ENCODE measurements around the gene PRDX2.
A peak's percentile ranks its signal among the peaks of the same experiment; 100 is the strongest.

PRDX2 gene

DNA sequence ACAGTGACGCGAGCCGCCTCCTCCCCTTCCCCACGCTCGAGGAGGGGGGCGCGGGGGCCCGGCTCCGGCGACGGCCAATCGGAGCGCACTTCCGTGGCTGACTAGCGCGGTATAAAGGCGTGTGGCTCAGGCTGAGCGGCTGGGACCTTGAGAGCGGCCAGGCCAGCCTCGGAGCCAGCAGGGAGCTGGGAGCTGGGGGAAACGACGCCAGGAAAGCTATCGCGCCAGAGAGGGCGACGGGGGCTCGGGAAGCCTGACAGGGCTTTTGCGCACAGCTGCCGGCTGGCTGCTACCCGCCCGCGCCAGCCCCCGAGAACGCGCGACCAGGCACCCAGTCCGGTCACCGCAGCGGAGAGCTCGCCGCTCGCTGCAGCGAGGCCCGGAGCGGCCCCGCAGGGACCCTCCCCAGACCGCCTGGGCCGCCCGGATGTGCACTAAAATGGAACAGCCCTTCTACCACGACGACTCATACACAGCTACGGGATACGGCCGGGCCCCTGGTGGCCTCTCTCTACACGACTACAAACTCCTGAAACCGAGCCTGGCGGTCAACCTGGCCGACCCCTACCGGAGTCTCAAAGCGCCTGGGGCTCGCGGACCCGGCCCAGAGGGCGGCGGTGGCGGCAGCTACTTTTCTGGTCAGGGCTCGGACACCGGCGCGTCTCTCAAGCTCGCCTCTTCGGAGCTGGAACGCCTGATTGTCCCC, 10.1 kb downstream of the PRDX2 start, which contains the start of gene JUNB:
JUNB (plus strand) TSS at position 142 of the 706 bp plus-strand sequence; CDS start at position 428, 286 bp downstream.
- under 1% methylated on average over 61 of the region's 73 CpGs for WGBS
- Histone ChIP-seq H3K36me3 (ENCODE audit: control insufficient read depth in 1 of 2, insufficient read depth in 2 of 2, low read depth in 1 of 2, low read length in 2 of 2) (peaks cover 0 to 3% of the 10 kb centered on the region in 2 experiments), H3K4ac (ENCODE audit: low read depth in 1 of 2, low read length in 2 of 2) (peak within 1 kb of the TSS; percentile 89 to 96), H3K9me3 (ENCODE audit: control insufficient read depth, low read length) (no peaks in the 10 kb centered on the region), H3K79me1 (replicated peaks; ENCODE audit: low read length, poor library complexity, severe bottlenecking) (no peaks in the 10 kb centered on the region), H2BK15ac (ENCODE audit: low read depth, poor library complexity, severe bottlenecking) (peak within 1 kb of the TSS; percentile 87), H2AK5ac (ENCODE audit: low read length, severe bottlenecking) (peak within 1 kb of the TSS; percentile 47), H4K91ac (ENCODE audit: low read length) (peak within 1 kb of the TSS; percentile 86), H3K23ac (ENCODE audit: low read length in 2 of 2) (peak within 1 kb of the TSS; percentile 82 to 98), H3K18ac (ENCODE audit: low read depth in 1 of 2, low read length in 2 of 2) (peak within 1 kb of the TSS; percentile 97 to 99), H2BK120ac (ENCODE audit: low read depth, low read length) (peak within 1 kb of the TSS; percentile 93), H4K8ac (ENCODE audit: low read length) (peak within 1 kb of the TSS; percentile 94), H3K4me2 (ENCODE audit: low read length, poor library complexity, severe bottlenecking) (peak within 1 kb of the TSS; percentile 95), H2BK12ac (ENCODE audit: low read length in 2 of 2) (peak within 1 kb of the TSS; percentile 92 to 96), H2AFZ (ENCODE audit: low read depth, low read length) (no peak within 1 kb of the TSS), H3K27me3 (ENCODE audit: control insufficient read depth in 1 of 2, insufficient read depth in 1 of 2, low read length in 2 of 2) (no peaks in the 10 kb centered on the region), H3K14ac (ENCODE audit: low read length in 2 of 2) (peak within 1 kb of the TSS; percentile 87 to 100), H3K4me1 (ENCODE audit: control insufficient read depth, insufficient read depth, low read depth, low read length) (peaks cover 40% of the 10 kb centered on the region), H3K27ac (ENCODE audit: low read length, poor library complexity, severe bottlenecking) (peak within 1 kb of the TSS; percentile 91), H3K9ac (ENCODE audit: low read length) (peak within 1 kb of the TSS; percentile 99), H2BK5ac (ENCODE audit: low read depth, low read length, poor library complexity, severe bottlenecking) (peak within 1 kb of the TSS; percentile 85), H3K4me3 (ENCODE audit: insufficient read depth in 1 of 2, low read depth in 1 of 2, low read length in 2 of 2) (peak within 1 kb of the TSS; percentile 86 to 99)
- DNase-seq: peak; percentile 98

DNA sequence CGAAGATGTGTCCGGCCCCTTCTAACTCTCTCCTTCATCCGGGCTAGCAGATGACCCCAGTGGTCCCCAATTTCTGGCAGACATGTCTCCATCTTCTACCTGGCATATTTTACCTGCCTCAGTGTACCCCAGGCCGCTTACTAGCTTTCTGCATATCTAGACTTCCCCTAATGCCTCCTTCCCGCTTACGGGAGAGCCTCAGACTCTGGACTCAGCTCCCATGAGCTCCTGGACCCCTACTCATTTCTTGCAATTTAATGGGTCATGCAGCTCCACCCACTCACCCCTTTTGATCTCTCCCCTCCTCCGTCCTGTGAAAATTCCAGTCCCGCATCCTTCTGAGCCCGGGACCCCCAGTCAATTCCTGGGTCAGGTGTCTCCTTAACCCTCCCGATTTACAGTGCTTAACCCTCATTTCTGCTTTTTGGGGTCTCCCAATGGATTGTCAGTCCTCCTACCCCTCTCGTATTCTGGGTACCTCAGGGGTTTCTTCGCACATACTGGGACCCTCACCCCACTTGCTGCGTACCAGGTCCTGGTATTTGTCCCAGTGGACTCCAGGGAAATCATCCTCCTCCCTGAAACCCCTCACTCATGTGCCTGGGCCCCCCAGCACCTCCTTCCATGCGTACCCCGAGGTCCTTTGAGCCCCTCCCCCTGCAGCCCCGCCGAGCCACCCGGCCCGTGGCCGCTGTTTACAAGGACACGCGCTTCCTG, 10.8 kb downstream of the PRDX2 start:
- Histone ChIP-seq H3K4ac (ENCODE audit: low read depth in 1 of 2, low read length in 2 of 2) (peak overlapping the region; percentile 81 to 96), H3K4me2 (ENCODE audit: low read length, poor library complexity, severe bottlenecking) (peak overlapping the region; percentile 91), H3K9me3 (ENCODE audit: control insufficient read depth, low read length) (no peaks in the 10 kb centered on the region), H2BK5ac (ENCODE audit: low read depth, low read length, poor library complexity, severe bottlenecking) (peak overlapping the region; percentile 48), H4K8ac (ENCODE audit: low read length) (peak overlapping the region; percentile 94), H4K91ac (ENCODE audit: low read length) (peak overlapping the region; percentile 86), H2BK120ac (ENCODE audit: low read depth, low read length) (peak overlapping the region; percentile 93), H3K27me3 (ENCODE audit: control insufficient read depth in 1 of 2, insufficient read depth in 1 of 2, low read length in 2 of 2) (no peaks in the 10 kb centered on the region), H3K18ac (ENCODE audit: low read depth in 1 of 2, low read length in 2 of 2) (peak overlapping the region; percentile 96 to 97), H3K4me1 (ENCODE audit: control insufficient read depth, insufficient read depth, low read depth, low read length) (peaks cover 40% of the 10 kb centered on the region), H3K36me3 (ENCODE audit: control insufficient read depth in 1 of 2, insufficient read depth in 2 of 2, low read depth in 1 of 2, low read length in 2 of 2) (peaks cover 0 to 3% of the 10 kb centered on the region in 2 experiments), H3K14ac (ENCODE audit: low read length in 2 of 2) (peak overlapping the region in 1 of 2 experiments; percentile 62), H3K79me1 (replicated peaks; ENCODE audit: low read length, poor library complexity, severe bottlenecking) (no peaks in the 10 kb centered on the region), H2AK5ac (ENCODE audit: low read length, severe bottlenecking) (peak overlapping the region; percentile 47), H3K23ac (ENCODE audit: low read length in 2 of 2) (peak overlapping the region in 1 of 2 experiments; percentile 71), H3K27ac (ENCODE audit: low read length, poor library complexity, severe bottlenecking) (peak overlapping the region; percentile 91), H3K9ac (ENCODE audit: low read length) (peak overlapping the region; percentile 90), H3K4me3 (ENCODE audit: insufficient read depth in 1 of 2, low read depth in 1 of 2, low read length in 2 of 2) (peak overlapping the region; percentile 50 to 99), H2BK12ac (ENCODE audit: low read length in 2 of 2) (peak overlapping the region; percentile 92 to 96), H2AFZ (ENCODE audit: low read depth, low read length) (no peak overlapping the region), H2BK15ac (ENCODE audit: low read depth, poor library complexity, severe bottlenecking) (peak overlapping the region; percentile 56)
- WGBS: 10% methylated on average over 22 of the region's 22 CpGs
- peak; percentile 44 for DNase-seq

- H3K27ac ChIP-seq (ENCODE audit: low read length, poor library complexity, severe bottlenecking): peak overlapping the region; percentile 91
- no peaks in the 10 kb centered on the region for H3K27me3 ChIP-seq (ENCODE audit: control insufficient read depth in 1 of 2, insufficient read depth in 1 of 2, low read length in 2 of 2)
- peaks cover 42% of the 10 kb centered on the region for H3K4me1 ChIP-seq (ENCODE audit: control insufficient read depth, insufficient read depth, low read depth, low read length)
- peak overlapping the region in 1 of 2 experiments; percentile 71 for H3K23ac ChIP-seq (ENCODE audit: low read length in 2 of 2)
- peak overlapping the region; percentile 30 for H2AFZ ChIP-seq (ENCODE audit: low read depth, low read length)
- peak overlapping the region; percentile 94 for H4K8ac ChIP-seq (ENCODE audit: low read length)
- H3K9me3 ChIP-seq (ENCODE audit: control insufficient read depth, low read length): no peaks in the 10 kb centered on the region
- H3K4ac ChIP-seq (ENCODE audit: low read depth in 1 of 2, low read length in 2 of 2): peak overlapping the region; percentile 81 to 96
- H3K14ac ChIP-seq (ENCODE audit: low read length in 2 of 2): peak overlapping the region; percentile 47 to 62
- peaks cover 0 to 3% of the 10 kb centered on the region in 2 experiments for H3K36me3 ChIP-seq (ENCODE audit: control insufficient read depth in 1 of 2, insufficient read depth in 2 of 2, low read depth in 1 of 2, low read length in 2 of 2)
- H3K9ac ChIP-seq (ENCODE audit: low read length): peak overlapping the region; percentile 90
- peak overlapping the region; percentile 100 for H2BK120ac ChIP-seq (ENCODE audit: low read depth, low read length)
- H2BK12ac ChIP-seq (ENCODE audit: low read length in 2 of 2): peak overlapping the region; percentile 92 to 96
- under 1% methylated on average over 56 of the region's 56 CpGs for WGBS
- peak overlapping the region; percentile 91 for H3K4me2 ChIP-seq (ENCODE audit: low read length, poor library complexity, severe bottlenecking)
- peak overlapping the region; percentile 96 to 97 for H3K18ac ChIP-seq (ENCODE audit: low read depth in 1 of 2, low read length in 2 of 2)
- peak overlapping the region; percentile 86 for H4K91ac ChIP-seq (ENCODE audit: low read length)
- peak overlapping the region; percentile 87 for H2BK15ac ChIP-seq (ENCODE audit: low read depth, poor library complexity, severe bottlenecking)
- H3K79me1 ChIP-seq (replicated peaks; ENCODE audit: low read length, poor library complexity, severe bottlenecking): no peaks in the 10 kb centered on the region
- no peak overlapping the region for H2AK5ac ChIP-seq (ENCODE audit: low read length, severe bottlenecking)
- H2BK5ac ChIP-seq (ENCODE audit: low read depth, low read length, poor library complexity, severe bottlenecking): peak overlapping the region; percentile 48
- DNase-seq: peak; percentile 98
- peak overlapping the region; percentile 50 to 99 for H3K4me3 ChIP-seq (ENCODE audit: insufficient read depth in 1 of 2, low read depth in 1 of 2, low read length in 2 of 2)
These were observed 11.5 kb downstream of the PRDX2 start for GRCh38 chr19:12789904-12790619.

Measured in mesenchymal stem cell (in vitro differentiated cells and primary cell).